Peyer's patch (tissue), 4 donors: ENCODE data around the gene PHLDB1.

Experiments used
- POLR2A ChIP-seq, 2 donors: fragments of 450-650 bp; IDR thresholded peaks; one replicate each; pipeline ENCODE4 v1.5.1; 2017; ENCODE audit warnings: antibody characterized with exemption in 2 of 2, mild to moderate bottlenecking in 2 of 2, moderate library complexity in 2 of 2
- TF ChIP-seq, protein P1 (sequence below), 6 experiments: fragments of 450-650 bp in 4 of 6; fragments of 200-600 bp in 2 of 6; sonication (generic) in 1 of 6; IDR thresholded peaks; one replicate each; pipeline ENCODE4 v1.5.1; 2017 to 2019; ENCODE audit warnings: antibody characterized with exemption in 6 of 6, mild to moderate bottlenecking in 3 of 6, moderate library complexity in 1 of 6

- TF ChIP-seq, protein P1, sequence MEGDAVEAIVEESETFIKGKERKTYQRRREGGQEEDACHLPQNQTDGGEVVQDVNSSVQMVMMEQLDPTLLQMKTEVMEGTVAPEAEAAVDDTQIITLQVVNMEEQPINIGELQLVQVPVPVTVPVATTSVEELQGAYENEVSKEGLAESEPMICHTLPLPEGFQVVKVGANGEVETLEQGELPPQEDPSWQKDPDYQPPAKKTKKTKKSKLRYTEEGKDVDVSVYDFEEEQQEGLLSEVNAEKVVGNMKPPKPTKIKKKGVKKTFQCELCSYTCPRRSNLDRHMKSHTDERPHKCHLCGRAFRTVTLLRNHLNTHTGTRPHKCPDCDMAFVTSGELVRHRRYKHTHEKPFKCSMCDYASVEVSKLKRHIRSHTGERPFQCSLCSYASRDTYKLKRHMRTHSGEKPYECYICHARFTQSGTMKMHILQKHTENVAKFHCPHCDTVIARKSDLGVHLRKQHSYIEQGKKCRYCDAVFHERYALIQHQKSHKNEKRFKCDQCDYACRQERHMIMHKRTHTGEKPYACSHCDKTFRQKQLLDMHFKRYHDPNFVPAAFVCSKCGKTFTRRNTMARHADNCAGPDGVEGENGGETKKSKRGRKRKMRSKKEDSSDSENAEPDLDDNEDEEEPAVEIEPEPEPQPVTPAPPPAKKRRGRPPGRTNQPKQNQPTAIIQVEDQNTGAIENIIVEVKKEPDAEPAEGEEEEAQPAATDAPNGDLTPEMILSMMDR (IDR thresholded peaks at IDR 0.05): no peak
- TF ChIP-seq POLR2A (IDR thresholded peaks at IDR 0.05): peak; percentile 79 to 94
Measured at GRCh38 chr11:118679483-118679882, 72.1 kb downstream of the PHLDB1 start, which contains the start of gene TREH.
